ENCODE results near the gene KLF15.

Gene KLF15

GRCh38 chr3:126357295-126358037, at the start of gene KLF15:
TSS of gene KLF15 (minus strand) at chr3:126357408. CDS start at chr3:126352922, 4,486 bp downstream.
- no peak for DNase-seq

- DNase-seq = no peak
Measured at GRCh38 chr3:126406389-126407296, 49.4 kb upstream of the KLF15 start.

- no peak for DNase-seq
Measured at GRCh38 chr3:126402666-126403302, 45.6 kb upstream of the KLF15 start.

GRCh38 chr3:126402178-126402577, 45.0 kb upstream of the KLF15 start:
- DNase-seq = no peak

GRCh38 chr3:126401611-126402160, 44.5 kb upstream of the KLF15 start:
- DNase-seq = no peak

GRCh38 chr3:126399756-126400155, 42.5 kb upstream of the KLF15 start:
- DNase-seq = no peak

GRCh38 chr3:126399351-126399735, 42.1 kb upstream of the KLF15 start:
- DNase-seq = no peak

- DNase-seq = no peak
Measured at GRCh38 chr3:126398423-126399350, 41.5 kb upstream of the KLF15 start.

GRCh38 chr3:126397610-126398422, 40.6 kb upstream of the KLF15 start:
- DNase-seq = no peak

GRCh38 chr3:126396536-126396935, 39.3 kb upstream of the KLF15 start:
- DNase-seq = no peak

GRCh38 chr3:126395846-126396513, 38.8 kb upstream of the KLF15 start:
- DNase-seq = no peak

GRCh38 chr3:126394977-126395321, 37.7 kb upstream of the KLF15 start:
- no peak for DNase-seq

- no peak for DNase-seq
Measured at GRCh38 chr3:126394179-126394976, 37.2 kb upstream of the KLF15 start, which contains the start of gene CFAP100. TSS of gene CFAP100 (plus strand) at chr3:126394909. CDS start at chr3:126396001, 1,092 bp downstream.

- no peak for DNase-seq
Measured at GRCh38 chr3:126393563-126393962, 36.4 kb upstream of the KLF15 start.

GRCh38 chr3:126392246-126392645, 35.0 kb upstream of the KLF15 start:
- DNase-seq = no peak

- DNase-seq = no peak
Measured at GRCh38 chr3:126391631-126392030, 34.4 kb upstream of the KLF15 start.

- no peak for DNase-seq
Measured at GRCh38 chr3:126390751-126391150, 33.5 kb upstream of the KLF15 start.

GRCh38 chr3:126390201-126390600, 33.0 kb upstream of the KLF15 start:
- DNase-seq = no peak

- no peak for DNase-seq
Measured at GRCh38 chr3:126389794-126390146, 32.6 kb upstream of the KLF15 start.
